SK-N-SH (cell line): ENCODE results near the gene CEP112.

Experiments used
- CTCF ChIP-seq: fragments of 200-600 bp; sonication (generic); IDR thresholded peaks from 2 replicates; pipeline ENCODE4 v1.6.1; 2017; ENCODE audit warnings: antibody characterized with exemption, mild to moderate bottlenecking, moderate library complexity
- RAD21 ChIP-seq: IDR thresholded peaks from 2 replicates; pipeline ENCODE4 v1.6.1; 2012; ENCODE audit warnings: mild to moderate bottlenecking, low read length
- USF1 ChIP-seq: IDR thresholded peaks from 2 replicates; pipeline ENCODE4 v1.4.0; 2012; ENCODE audit warnings: low read depth, borderline replicate concordance

- TF ChIP-seq USF1 (no peak), CTCF (no peak), RAD21 (no peak)
Measured at GRCh38 chr17:65699459-65699858, 492.5 kb downstream of the CEP112 start.
